ENCODE measurements around the gene BCL6B. TPM values are rescaled to one million over a fixed set of nuclear protein-coding genes. Genes with fewer than 3 reads are reported as not detected.

BCL6B gene
- polyA plus RNA-seq, 1 experiment: not detected

DNA sequence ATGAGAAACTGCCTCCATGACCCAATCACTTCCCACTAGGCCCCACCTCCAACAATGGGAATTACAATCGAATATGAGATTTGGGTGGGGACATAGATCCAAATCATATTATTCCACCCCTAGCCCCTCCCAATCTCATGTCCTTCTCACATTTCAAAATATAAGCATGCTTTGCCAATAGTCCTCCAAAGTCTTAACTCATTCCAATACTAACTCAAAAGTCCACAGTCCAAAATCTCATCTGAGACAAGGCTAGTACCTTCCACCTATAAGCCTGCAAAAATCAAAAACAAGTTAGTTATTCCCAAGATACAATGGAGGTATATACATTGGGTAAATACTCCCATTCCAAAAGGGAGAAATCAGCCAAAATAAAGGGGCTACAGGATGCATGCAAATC lies 44.3 kb downstream of the BCL6B start:
- no peak for TF ChIP-seq CTCF (IDR thresholded peaks at IDR 0.05; ENCODE audit: low read depth, low read length)
- peaks cover 27% of the 10 kb centered on the region for H3K27me3 ChIP-seq (ENCODE audit: control insufficient read depth, insufficient read depth, low read length)
- DNase-seq (ENCODE audit: low read depth, low spot score): no peak
- H3K4me3 ChIP-seq (ENCODE audit: low read depth, low read length): no peak overlapping the region
- no peak overlapping the region for H3K27ac ChIP-seq (ENCODE audit: low read depth, low read length)
- CTCF ChIA-PET: no interaction called here
- POLR2A ChIA-PET: no interaction called here
- peaks cover 7% of the 10 kb centered on the region; the same call in 1 of the 2 replicates for H3K9me3 ChIP-seq (ENCODE audit: control insufficient read depth, insufficient read depth, low read length)

- no peak for DNase-seq (ENCODE audit: low read depth, low spot score)
- no peak for TF ChIP-seq CTCF (IDR thresholded peaks at IDR 0.05; ENCODE audit: low read depth, low read length)
- Histone ChIP-seq H3K4me3 (ENCODE audit: low read depth, low read length) (no peak overlapping the region), H3K27ac (ENCODE audit: low read depth, low read length) (no peak overlapping the region), H3K9me3 (ENCODE audit: control insufficient read depth, insufficient read depth, low read length) (peaks cover 7% of the 10 kb centered on the region; the same call in 1 of the 2 replicates), H3K27me3 (ENCODE audit: control insufficient read depth, insufficient read depth, low read length) (peaks cover 33% of the 10 kb centered on the region)
- POLR2A ChIA-PET: no interaction called here
- CTCF ChIA-PET: no interaction called here
Measured at GRCh38 chr17:7068268-7068667, 45.4 kb downstream of the BCL6B start.

DNA sequence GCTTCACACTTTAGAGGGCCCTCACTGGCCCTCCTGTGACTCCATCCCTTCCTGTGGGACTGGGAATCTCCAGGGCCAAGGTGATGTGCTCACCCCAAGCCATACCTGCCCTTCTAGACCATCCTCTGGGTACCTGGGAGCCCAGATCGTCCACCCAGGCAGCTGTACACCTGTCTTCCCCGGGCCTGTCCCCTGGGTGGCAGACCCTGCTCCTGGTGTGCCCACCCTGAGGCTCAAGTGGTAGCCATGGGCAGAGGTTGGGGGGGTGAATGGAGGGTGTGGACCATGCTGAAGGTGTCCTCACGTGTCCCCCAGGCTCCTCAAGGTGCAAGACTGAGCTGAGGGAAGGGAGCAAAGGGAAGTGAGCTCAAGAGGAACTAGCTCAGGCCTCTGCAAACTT lies 47.9 kb downstream of the BCL6B start:
- DNase-seq (ENCODE audit: low read depth, low spot score): no peak
- H3K4me3 ChIP-seq (ENCODE audit: low read depth, low read length): no peak overlapping the region
- ChIA-PET POLR2A (no interaction called here), CTCF (no interaction called here)
- peaks cover 27% of the 10 kb centered on the region for H3K27me3 ChIP-seq (ENCODE audit: control insufficient read depth, insufficient read depth, low read length)
- H3K9me3 ChIP-seq (ENCODE audit: control insufficient read depth, insufficient read depth, low read length): peaks cover 7% of the 10 kb centered on the region; the same call in 1 of the 2 replicates
- TF ChIP-seq CTCF (IDR thresholded peaks at IDR 0.05; ENCODE audit: low read depth, low read length): no peak
- no peak overlapping the region for H3K27ac ChIP-seq (ENCODE audit: low read depth, low read length)

- CTCF ChIA-PET: no interaction called here
- no peak for TF ChIP-seq CTCF (IDR thresholded peaks at IDR 0.05; ENCODE audit: low read depth, low read length)
- Histone ChIP-seq H3K4me3 (ENCODE audit: low read depth, low read length) (no peak overlapping the region), H3K27me3 (ENCODE audit: control insufficient read depth, insufficient read depth, low read length) (peaks cover 24% of the 10 kb centered on the region), H3K9me3 (ENCODE audit: control insufficient read depth, insufficient read depth, low read length) (peaks cover 7% of the 10 kb centered on the region; the same call in 1 of the 2 replicates), H3K27ac (ENCODE audit: low read depth, low read length) (no peak overlapping the region)
- DNase-seq (ENCODE audit: low read depth, low spot score): no peak
- POLR2A ChIA-PET: no interaction called here
Measured at GRCh38 chr17:7072406-7072805, 49.6 kb downstream of the BCL6B start.

DNA sequence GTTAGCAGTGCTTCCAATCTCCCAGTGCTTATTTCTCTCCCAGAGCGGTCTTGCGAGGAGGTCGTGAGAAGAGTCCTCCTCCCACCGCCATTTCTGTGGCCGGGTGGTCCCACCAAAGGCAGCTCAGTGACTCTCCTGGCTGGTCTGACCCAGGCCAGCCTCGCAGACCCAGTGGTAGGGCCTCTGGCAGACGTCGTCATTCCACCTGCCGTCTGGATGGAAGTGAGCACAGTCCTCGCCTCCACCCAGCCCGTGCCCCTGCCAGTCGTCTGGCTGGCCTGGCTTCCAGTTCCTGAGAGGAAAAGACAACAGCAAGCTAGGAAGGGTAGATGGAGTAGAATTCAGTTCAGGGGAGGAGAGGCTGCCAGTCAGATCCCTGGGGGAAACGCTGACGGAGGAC lies 52.1 kb downstream of the BCL6B start:
- Histone ChIP-seq H3K9me3 (ENCODE audit: control insufficient read depth, insufficient read depth, low read length) (no peaks in the 10 kb centered on the region), H3K4me3 (ENCODE audit: low read depth, low read length) (no peak overlapping the region), H3K27me3 (ENCODE audit: control insufficient read depth, insufficient read depth, low read length) (peaks cover 14% of the 10 kb centered on the region), H3K27ac (ENCODE audit: low read depth, low read length) (no peak overlapping the region)
- ChIA-PET CTCF (interaction anchor here (1.3 kb wide), 1 partner anchor 29 kb away, joined by 4 read pairs; no protein-coding TSS in a partner anchor), POLR2A (no interaction called here)
- no peak for DNase-seq (ENCODE audit: low read depth, low spot score)
- no peak for TF ChIP-seq CTCF (IDR thresholded peaks at IDR 0.05; ENCODE audit: low read depth, low read length)

Data from AG04450 (cell line).